Measurements from ENCODE around the gene GSE1.

DNA sequence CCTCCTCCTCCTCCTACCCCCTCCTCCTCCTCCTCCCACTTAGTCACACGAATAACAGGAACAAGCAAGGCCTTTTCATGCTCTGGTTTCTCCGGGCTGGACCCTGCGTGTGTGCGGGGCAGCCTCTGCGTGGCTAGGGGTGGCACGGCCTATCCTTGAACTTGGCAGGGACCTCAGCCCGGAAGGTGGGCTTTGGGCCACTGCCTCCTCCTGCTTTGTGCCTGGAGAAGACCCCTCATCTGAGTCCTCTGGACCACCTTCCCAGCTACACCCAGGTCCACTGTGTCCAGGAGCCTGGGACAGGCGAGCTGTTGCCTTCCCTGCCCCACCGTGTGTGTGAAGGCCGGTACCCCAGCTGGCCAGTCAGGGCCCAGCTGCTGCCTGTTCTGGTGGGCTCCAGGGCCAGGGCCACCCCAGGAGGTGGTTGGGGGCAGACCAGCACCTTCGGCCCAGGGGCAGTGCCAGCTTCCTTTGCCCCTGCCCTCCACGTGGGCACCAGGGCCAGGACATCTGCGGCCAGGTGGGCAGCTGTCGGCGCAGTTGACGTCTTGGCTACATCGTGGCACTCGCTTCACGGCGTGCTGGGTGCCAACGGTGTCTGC lies 40.3 kb downstream of the GSE1 start:
- TF ChIP-seq, protein P1, sequence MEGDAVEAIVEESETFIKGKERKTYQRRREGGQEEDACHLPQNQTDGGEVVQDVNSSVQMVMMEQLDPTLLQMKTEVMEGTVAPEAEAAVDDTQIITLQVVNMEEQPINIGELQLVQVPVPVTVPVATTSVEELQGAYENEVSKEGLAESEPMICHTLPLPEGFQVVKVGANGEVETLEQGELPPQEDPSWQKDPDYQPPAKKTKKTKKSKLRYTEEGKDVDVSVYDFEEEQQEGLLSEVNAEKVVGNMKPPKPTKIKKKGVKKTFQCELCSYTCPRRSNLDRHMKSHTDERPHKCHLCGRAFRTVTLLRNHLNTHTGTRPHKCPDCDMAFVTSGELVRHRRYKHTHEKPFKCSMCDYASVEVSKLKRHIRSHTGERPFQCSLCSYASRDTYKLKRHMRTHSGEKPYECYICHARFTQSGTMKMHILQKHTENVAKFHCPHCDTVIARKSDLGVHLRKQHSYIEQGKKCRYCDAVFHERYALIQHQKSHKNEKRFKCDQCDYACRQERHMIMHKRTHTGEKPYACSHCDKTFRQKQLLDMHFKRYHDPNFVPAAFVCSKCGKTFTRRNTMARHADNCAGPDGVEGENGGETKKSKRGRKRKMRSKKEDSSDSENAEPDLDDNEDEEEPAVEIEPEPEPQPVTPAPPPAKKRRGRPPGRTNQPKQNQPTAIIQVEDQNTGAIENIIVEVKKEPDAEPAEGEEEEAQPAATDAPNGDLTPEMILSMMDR (optimal IDR thresholded peaks at IDR 0.05 in 1 of 3, IDR thresholded peaks at IDR 0.05 in 1 of 3, conservative IDR thresholded peaks at IDR 0.05 in 1 of 3; ENCODE audit: extremely low read depth in 1 of 3, insufficient read depth in 2 of 3, low read length in 3 of 3) = no peak
- no peak for TF ChIP-seq EZH2 (IDR thresholded peaks at IDR 0.05; ENCODE audit: low read length)

Data from keratinocyte (primary cell).